GM12872 (cell line): ENCODE results near the gene BRD3OS.

Source experiments
- TF ChIP-seq, protein P1 (sequence below): IDR thresholded peaks from 3 replicates; pipeline ENCODE4 v1.5.1; 2011; ENCODE audit warnings: low read depth, mild to moderate bottlenecking, low read length, moderate library complexity; ENCODE audit not compliant: insufficient read depth

The BRD3OS gene

DNA sequence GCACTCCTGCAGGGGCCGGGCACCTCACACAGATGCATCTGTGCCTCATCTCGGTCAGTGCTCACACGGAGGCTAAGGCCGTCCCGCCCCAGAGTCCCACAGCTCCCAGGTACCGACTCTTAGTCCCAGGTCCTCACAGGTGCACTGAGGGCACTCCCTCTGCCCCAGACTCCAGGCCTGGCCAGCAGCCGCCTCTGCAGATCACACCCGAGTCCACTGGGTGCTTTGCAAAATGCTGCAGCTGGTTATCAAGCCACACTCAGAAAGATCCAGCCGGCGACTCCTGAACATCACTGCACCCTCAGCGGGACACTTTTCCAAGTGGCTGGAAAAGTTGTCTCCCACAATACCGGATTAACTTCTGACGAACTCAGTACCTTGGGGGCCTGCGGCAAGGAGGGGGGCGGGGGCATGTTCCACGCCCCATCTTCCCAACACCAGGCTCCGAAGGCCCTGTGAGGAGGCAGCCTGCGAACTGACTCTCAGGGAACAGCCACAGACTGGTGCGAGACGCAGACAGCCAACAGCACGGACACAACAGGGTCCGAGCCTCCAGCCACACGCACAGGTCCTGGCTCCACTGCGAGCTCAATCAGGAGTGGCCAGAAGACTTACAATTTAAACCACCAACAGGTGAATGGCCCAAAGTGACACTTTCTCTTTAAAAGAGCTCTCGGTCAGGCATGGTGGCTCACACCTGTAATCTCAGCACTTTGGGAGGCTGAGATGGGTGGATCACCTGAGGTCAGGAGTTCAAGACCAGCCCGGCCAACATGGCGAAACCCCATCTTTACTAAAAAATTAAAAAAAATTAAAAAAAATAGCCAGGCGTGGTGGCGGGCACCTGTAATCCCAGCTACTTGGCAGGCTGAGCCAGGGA is 38.5 kb downstream of the BRD3OS start:
- TF ChIP-seq, protein P1, sequence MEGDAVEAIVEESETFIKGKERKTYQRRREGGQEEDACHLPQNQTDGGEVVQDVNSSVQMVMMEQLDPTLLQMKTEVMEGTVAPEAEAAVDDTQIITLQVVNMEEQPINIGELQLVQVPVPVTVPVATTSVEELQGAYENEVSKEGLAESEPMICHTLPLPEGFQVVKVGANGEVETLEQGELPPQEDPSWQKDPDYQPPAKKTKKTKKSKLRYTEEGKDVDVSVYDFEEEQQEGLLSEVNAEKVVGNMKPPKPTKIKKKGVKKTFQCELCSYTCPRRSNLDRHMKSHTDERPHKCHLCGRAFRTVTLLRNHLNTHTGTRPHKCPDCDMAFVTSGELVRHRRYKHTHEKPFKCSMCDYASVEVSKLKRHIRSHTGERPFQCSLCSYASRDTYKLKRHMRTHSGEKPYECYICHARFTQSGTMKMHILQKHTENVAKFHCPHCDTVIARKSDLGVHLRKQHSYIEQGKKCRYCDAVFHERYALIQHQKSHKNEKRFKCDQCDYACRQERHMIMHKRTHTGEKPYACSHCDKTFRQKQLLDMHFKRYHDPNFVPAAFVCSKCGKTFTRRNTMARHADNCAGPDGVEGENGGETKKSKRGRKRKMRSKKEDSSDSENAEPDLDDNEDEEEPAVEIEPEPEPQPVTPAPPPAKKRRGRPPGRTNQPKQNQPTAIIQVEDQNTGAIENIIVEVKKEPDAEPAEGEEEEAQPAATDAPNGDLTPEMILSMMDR, result no peak

DNA sequence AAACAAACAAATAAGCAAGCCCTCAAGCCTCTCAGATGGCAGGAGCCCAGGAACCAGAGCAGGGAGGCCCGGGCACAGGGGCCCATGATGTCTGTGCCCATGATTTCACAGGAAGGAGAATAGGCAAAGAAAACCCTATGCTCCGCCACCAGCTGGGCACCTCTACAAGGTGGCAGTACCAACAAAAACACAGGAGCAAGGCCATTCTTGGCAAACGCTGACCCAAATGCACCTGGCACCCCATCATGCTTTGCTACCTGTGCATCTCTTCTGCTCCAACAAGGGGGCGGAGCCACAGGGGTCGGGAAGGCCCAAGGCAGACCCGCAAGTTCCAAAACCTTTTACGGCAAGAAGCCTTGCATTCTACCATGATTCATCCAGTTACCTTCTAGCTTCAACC is 39.4 kb downstream of the BRD3OS start:
- TF ChIP-seq, protein P1, result no peak

DNA sequence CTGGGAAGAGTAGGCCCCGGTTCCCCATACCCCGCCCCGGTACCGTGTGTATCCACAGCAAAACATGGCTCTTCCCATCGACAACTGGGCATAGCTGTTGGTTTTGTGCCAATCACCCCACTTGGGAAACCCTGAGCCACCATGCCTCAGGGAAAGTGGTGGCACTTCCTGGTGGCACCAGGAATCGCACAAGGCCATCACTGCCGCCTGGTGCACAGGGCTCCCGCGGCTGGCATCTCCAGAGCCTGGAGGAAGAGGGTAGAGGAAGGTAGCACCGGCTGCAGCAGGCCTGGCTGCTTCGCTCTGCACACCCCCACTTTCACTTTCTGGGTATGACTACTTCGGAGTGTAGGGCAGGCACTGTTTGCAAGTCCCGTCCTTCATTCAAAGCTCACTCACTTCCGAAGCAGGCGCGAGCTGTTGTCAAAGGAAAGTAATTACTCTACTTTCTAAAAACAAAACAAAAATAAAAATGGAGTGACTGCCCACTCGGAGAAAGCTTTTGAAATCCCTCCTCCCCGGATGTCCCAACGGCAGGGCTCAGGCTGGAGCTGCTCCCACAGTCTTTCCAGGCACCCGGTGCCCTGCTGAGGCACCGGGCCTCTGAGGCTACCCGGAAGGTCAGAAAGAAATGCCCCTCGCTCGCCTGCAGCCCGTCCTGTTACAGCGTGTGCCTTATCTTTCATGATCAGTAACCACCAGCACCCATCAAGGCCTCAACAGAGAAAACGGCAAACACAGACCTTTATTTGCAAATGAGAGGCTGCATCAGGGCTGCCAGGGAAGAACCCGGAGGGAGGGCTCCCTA is 40.5 kb downstream of the BRD3OS start:
- TF ChIP-seq, protein P1, result no peak

DNA sequence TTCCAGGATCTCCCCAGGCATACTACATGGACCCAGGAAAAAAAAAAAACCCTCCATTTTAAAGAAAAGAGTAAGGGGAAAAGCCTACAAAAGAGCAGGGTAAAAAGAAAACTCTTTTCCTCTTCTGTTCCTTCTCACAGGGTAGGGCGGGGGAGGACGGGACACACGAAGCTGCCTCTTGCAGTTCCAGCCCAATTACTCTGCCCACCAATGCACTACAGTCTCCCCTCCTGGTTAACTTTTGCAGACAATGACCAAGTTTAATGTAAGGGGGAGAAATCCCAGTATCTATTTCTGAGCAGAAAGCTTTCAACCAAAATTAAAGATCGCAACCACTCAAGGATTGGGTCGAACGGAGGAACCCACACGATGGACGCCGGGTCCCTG is 41.2 kb downstream of the BRD3OS start:
- TF ChIP-seq, protein P1, result no peak

DNA sequence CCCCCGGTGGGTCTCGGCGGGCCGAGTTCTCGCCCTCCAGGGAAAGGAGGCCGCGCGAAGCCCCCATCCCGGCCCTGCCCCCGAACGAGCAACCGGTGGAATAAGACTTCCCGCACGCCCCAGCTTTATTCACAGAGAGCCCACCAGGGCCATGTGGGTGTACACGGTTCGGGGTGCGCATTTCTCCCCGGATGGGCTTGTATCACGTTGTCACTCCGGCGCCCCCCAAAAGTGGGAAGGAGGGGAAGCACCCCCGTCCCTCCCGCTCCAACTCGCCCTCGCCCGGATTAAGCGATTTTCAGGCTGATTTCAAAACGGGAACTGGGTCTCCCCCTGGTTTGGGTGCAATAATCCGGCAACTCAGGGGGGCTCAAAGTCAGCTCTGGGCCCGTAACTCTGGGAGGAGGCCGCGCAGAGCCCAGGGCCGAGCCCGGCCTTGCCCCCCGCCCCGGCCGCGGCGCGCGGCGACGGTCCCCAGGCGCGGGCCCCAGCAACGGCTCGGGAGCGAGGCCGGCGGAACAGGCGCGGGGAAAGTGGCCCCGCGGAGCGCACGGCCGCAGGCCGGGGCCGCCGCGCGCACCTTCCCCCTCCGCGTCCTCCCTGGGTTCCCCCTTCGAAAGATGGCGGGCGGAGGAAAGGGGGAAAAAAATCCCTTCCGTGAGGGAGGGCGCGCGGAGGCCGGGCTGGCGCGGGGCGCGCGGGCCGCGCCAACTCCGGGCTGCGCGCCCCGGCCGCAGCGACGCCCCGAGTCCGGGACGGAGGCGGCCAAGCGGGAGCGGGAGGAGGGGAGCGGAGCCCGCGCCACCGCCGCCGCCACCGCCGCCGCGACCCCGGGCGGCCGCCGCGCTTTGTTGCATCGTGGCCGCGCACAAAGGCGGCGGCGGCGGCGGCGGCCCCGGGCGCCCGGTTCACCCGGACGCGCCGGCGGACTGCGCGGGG is 41.9 kb downstream of the BRD3OS start:
- TF ChIP-seq, protein P1, result no peak

DNA sequence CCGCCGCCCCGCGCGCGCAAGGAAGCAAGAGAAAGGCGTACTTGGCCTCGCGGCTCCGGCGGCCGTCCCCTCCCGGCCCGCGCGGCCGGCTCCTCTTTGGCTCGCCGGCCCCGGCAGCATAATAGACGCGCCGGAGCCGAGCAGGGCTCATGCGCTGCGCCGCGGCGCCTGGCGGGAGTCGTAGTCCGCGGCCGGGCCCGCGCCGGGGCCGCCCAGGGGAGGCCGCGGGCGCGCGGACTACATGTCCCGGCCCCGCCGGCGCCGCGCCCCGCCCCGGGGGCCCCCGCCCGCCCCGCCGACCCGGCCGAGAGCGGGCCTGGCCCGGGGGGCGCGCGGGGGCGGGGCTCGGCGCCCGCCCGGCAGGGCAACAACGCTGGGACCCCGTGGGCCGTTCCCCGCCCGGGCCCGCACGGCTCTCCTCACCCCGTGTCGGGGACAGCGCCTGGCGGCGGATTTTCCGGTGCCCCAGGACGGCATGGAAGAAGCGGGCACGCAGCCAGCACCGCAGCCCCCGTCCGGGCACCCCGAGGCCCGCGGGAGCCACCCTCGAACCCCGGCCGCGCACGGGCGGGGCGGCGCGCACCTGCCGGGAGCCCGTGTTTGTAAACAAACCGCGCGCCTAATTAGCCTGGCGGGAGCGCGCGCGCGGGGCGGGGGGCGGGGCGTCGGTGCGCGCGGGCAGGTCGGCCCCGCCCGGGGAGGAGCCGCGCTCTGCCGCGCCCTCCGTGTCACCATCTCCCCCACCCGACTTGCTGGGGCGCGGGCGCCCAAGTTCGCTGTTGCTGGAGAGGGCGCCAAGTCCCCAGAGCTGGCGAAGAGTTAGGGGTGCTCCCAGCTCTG is 42.8 kb downstream of the BRD3OS start, which contains the start of gene BRD3:
BRD3 (minus strand) TSS at position 123 of the 840 bp plus-strand sequence. CDS start 14,549 bp downstream, outside the sequence.
- TF ChIP-seq, protein P1, result no peak
